Tibial nerve (tissue), 4 donors: Measurements from ENCODE around the gene DDAH2.

Source experiments
- EP300 ChIP-seq, 2 donors: sonication (generic); formaldehyde crosslinking; IDR thresholded peaks; one replicate each; pipeline ENCODE4 v1.6.1; 2017; ENCODE audit warnings: antibody characterized with exemption in 2 of 2, mild to moderate bottlenecking in 1 of 2
- TF ChIP-seq, protein P1 (sequence below), 5 experiments: fragments of 200-600 bp in 3 of 5; fragments of 450-650 bp in 2 of 5; sonication (generic) in 3 of 5; IDR thresholded peaks; one replicate each; pipeline ENCODE4 v1.5.1; 2016 to 2019; ENCODE audit warnings: antibody characterized with exemption in 5 of 5, mild to moderate bottlenecking in 3 of 5, moderate library complexity in 2 of 5

DNA sequence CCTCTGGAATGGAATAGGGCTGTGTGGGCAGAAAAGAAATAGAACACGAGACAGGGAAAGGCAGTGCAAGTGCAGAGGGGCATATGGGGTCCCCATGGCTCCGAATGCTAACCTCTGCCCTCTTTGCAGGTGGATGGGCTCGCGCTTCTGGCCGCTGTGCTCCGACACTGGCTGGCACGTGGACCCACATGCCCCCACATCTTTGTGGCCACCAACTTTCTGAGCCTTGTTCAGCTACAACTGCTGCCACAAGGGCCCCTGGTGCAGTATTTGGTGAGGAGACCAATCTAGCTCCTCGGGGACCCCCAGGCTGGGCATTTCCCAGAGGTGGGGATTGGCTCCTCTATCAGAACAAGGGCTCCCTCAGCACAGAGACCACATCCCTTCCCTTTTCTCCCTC lies 32.2 kb upstream of the DDAH2 start:
- TF ChIP-seq, protein P1, sequence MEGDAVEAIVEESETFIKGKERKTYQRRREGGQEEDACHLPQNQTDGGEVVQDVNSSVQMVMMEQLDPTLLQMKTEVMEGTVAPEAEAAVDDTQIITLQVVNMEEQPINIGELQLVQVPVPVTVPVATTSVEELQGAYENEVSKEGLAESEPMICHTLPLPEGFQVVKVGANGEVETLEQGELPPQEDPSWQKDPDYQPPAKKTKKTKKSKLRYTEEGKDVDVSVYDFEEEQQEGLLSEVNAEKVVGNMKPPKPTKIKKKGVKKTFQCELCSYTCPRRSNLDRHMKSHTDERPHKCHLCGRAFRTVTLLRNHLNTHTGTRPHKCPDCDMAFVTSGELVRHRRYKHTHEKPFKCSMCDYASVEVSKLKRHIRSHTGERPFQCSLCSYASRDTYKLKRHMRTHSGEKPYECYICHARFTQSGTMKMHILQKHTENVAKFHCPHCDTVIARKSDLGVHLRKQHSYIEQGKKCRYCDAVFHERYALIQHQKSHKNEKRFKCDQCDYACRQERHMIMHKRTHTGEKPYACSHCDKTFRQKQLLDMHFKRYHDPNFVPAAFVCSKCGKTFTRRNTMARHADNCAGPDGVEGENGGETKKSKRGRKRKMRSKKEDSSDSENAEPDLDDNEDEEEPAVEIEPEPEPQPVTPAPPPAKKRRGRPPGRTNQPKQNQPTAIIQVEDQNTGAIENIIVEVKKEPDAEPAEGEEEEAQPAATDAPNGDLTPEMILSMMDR (IDR thresholded peaks at IDR 0.05) = no peak
- TF ChIP-seq EP300 (IDR thresholded peaks at IDR 0.05) = no peak
